Measurements from ENCODE around the gene RAB40B.

The RAB40B gene

GRCh38 chr17:82648165-82648668, 50.3 kb downstream of the RAB40B start, which contains the start of gene WDR45B (continued):
- TF ChIP-seq ZNF426 (tag by site-specific recombination; IDR thresholded peaks at IDR 0.05) = no peak
- TF ChIP-seq KLF9 (tag by site-specific recombination; IDR thresholded peaks at IDR 0.05; ENCODE audit: low read depth) = no peak
- TF ChIP-seq HOXC10 (CRISPR knock-in tag; IDR thresholded peaks at IDR 0.05) = no peak
- TF ChIP-seq ZNF155 (tag by site-specific recombination; IDR thresholded peaks at IDR 0.05) = no peak
- no peak for TF ChIP-seq ZNF624 (tag by site-specific recombination; IDR thresholded peaks at IDR 0.05)
- no peak for TF ChIP-seq HOXA7 (CRISPR knock-in tag; IDR thresholded peaks at IDR 0.05; ENCODE audit: borderline replicate concordance)
- TF ChIP-seq, protein P1, sequence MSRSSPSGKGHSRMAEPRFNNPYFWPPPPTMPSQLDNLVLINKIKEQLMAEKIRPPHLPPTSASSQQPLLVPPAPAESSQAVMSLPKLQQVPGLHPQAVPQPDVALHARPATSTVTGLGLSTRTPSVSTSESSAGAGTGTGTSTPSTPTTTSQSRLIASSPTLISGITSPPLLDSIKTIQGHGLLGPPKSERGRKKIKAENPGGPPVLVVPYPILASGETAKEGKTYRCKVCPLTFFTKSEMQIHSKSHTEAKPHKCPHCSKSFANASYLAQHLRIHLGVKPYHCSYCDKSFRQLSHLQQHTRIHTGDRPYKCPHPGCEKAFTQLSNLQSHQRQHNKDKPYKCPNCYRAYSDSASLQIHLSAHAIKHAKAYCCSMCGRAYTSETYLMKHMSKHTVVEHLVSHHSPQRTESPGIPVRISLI (tag by site-specific recombination; IDR thresholded peaks at IDR 0.05) = no peak
- TF ChIP-seq, protein P2, sequence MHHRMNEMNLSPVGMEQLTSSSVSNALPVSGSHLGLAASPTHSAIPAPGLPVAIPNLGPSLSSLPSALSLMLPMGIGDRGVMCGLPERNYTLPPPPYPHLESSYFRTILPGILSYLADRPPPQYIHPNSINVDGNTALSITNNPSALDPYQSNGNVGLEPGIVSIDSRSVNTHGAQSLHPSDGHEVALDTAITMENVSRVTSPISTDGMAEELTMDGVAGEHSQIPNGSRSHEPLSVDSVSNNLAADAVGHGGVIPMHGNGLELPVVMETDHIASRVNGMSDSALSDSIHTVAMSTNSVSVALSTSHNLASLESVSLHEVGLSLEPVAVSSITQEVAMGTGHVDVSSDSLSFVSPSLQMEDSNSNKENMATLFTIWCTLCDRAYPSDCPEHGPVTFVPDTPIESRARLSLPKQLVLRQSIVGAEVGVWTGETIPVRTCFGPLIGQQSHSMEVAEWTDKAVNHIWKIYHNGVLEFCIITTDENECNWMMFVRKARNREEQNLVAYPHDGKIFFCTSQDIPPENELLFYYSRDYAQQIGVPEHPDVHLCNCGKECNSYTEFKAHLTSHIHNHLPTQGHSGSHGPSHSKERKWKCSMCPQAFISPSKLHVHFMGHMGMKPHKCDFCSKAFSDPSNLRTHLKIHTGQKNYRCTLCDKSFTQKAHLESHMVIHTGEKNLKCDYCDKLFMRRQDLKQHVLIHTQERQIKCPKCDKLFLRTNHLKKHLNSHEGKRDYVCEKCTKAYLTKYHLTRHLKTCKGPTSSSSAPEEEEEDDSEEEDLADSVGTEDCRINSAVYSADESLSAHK (tag by site-specific recombination; IDR thresholded peaks at IDR 0.05) = no peak
- TF ChIP-seq YY1 (tag by site-specific recombination; IDR thresholded peaks at IDR 0.05) = peak; percentile 69
- no peak for TF ChIP-seq ZSCAN23 (tag by site-specific recombination; IDR thresholded peaks at IDR 0.05)
- TF ChIP-seq, protein P3, sequence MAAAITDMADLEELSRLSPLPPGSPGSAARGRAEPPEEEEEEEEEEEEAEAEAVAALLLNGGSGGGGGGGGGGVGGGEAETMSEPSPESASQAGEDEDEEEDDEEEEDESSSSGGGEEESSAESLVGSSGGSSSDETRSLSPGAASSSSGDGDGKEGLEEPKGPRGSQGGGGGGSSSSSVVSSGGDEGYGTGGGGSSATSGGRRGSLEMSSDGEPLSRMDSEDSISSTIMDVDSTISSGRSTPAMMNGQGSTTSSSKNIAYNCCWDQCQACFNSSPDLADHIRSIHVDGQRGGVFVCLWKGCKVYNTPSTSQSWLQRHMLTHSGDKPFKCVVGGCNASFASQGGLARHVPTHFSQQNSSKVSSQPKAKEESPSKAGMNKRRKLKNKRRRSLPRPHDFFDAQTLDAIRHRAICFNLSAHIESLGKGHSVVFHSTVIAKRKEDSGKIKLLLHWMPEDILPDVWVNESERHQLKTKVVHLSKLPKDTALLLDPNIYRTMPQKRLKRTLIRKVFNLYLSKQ (tag by site-specific recombination; IDR thresholded peaks at IDR 0.05; ENCODE audit: borderline replicate concordance) = no peak
- no peak for TF ChIP-seq ZNF701 (tag by site-specific recombination; IDR thresholded peaks at IDR 0.05)
- no peak for TF ChIP-seq ZNF114 (tag by site-specific recombination; IDR thresholded peaks at IDR 0.05)
- no peak; the same call in 1 of the 2 replicates for TF ChIP-seq ZNF324 (tag by site-specific recombination; IDR thresholded peaks at IDR 0.05)
- peak; percentile 41; the same call in 1 of the 2 replicates for TF ChIP-seq ZNF600 (tag by site-specific recombination; IDR thresholded peaks at IDR 0.05)
- TF ChIP-seq ZNF211 (tag by site-specific recombination; IDR thresholded peaks at IDR 0.05; ENCODE audit: low read depth) = no peak
- TF ChIP-seq ZNF266 (tag by site-specific recombination; IDR thresholded peaks at IDR 0.05; ENCODE audit: low read depth) = no peak
- no peak for TF ChIP-seq ZNF571 (tag by site-specific recombination; IDR thresholded peaks at IDR 0.05)
- TF ChIP-seq, protein P4, sequence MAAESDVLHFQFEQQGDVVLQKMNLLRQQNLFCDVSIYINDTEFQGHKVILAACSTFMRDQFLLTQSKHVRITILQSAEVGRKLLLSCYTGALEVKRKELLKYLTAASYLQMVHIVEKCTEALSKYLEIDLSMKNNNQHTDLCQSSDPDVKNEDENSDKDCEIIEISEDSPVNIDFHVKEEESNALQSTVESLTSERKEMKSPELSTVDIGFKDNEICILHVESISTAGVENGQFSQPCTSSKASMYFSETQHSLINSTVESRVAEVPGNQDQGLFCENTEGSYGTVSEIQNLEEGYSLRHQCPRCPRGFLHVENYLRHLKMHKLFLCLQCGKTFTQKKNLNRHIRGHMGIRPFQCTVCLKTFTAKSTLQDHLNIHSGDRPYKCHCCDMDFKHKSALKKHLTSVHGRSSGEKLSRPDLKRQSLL (tag by site-specific recombination; IDR thresholded peaks at IDR 0.05) = no peak
- TF ChIP-seq REST (tag by site-specific recombination; IDR thresholded peaks at IDR 0.05) = peak; percentile 53; the same call in 1 of the 2 replicates
- TF ChIP-seq KLF8 (tag by site-specific recombination; IDR thresholded peaks at IDR 0.05) = peak; percentile 76; the same call in 1 of the 2 replicates
- TF ChIP-seq, protein P5, sequence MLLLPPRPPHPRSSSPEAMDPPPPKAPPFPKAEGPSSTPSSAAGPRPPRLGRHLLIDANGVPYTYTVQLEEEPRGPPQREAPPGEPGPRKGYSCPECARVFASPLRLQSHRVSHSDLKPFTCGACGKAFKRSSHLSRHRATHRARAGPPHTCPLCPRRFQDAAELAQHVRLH (tag by site-specific recombination; IDR thresholded peaks at IDR 0.05) = no peak
- no peak for TF ChIP-seq ZNF416 (tag by site-specific recombination; IDR thresholded peaks at IDR 0.05)
- no peak for TF ChIP-seq SETDB1 (IDR thresholded peaks at IDR 0.05; ENCODE audit: insufficient read length, low read length)
- TF ChIP-seq CTCF (tag by site-specific recombination; IDR thresholded peaks at IDR 0.05) = no peak
- no peak for TF ChIP-seq TRIM28 (IDR thresholded peaks at IDR 0.05; ENCODE audit: borderline replicate concordance, low read length)
- no peak for TF ChIP-seq SCRT2 (tag by site-specific recombination; IDR thresholded peaks at IDR 0.05)
- TF ChIP-seq ZNF24 (tag by site-specific recombination; IDR thresholded peaks at IDR 0.05) = no peak; the same call in 1 of the 2 replicates
- no peak for TF ChIP-seq ZBTB7A (tag by site-specific recombination; IDR thresholded peaks at IDR 0.05; ENCODE audit: low read depth)
- TF ChIP-seq ZNF664 (tag by site-specific recombination; IDR thresholded peaks at IDR 0.05) = no peak
